ENCODE measurements around the gene IMMP2L. TPM values are rescaled to one million over a fixed set of nuclear protein-coding genes. Genes with fewer than 3 reads are reported as not detected.
"Not testable (repeated sequence)": the region's sequence is repeated elsewhere in the genome, so short reads cannot be mapped to it uniquely, and the experiment has no call there.

IMMP2L gene
- total RNA-seq, 1 donor from 2014 or later = 16.7 TPM

DNA sequence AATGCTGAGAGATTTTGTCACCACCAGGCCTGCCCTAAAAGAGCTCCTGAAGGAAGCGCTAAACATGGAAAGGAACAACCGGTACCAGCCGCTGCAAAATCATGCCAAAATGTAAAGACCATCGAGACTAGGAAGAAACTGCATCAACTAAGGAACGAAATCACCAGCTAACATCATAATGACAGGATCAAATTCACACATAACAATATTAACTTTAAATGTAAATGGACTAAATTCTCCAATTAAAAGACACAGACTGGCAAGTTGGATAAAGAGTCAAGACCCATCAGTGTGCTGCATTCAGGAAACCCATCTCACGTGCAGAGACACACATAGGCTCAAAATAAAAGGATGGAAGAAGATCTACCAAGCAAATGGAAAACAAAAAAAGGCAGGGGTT is 114.8 kb downstream of the IMMP2L start:
- H3K27ac Mint-ChIP-seq; H3K4me3 Mint-ChIP-seq; H3K27me3 Mint-ChIP-seq; DNase-seq; H3K4me1 Mint-ChIP-seq; intact Hi-C loops (cut with micrococcal nuclease); H3K9me3 Mint-ChIP-seq; H3K36me3 Mint-ChIP-seq (ENCODE audit: low read depth): not testable (repeated sequence)

GRCh38 chr7:111439977-111440376 is 122.3 kb downstream of the IMMP2L start:
- Mint-ChIP-seq H3K4me3 (no peak overlapping the region), H3K36me3 (ENCODE audit: low read depth) (no peaks in the 10 kb centered on the region), H3K27ac (no peak overlapping the region), H3K4me1 (no peaks in the 10 kb centered on the region), H3K9me3 (peaks cover 12% of the 10 kb centered on the region), H3K27me3 (no peaks in the 10 kb centered on the region)
- intact Hi-C loops (cut with micrococcal nuclease) = no loop called here
- DNase-seq = no peak

DNA sequence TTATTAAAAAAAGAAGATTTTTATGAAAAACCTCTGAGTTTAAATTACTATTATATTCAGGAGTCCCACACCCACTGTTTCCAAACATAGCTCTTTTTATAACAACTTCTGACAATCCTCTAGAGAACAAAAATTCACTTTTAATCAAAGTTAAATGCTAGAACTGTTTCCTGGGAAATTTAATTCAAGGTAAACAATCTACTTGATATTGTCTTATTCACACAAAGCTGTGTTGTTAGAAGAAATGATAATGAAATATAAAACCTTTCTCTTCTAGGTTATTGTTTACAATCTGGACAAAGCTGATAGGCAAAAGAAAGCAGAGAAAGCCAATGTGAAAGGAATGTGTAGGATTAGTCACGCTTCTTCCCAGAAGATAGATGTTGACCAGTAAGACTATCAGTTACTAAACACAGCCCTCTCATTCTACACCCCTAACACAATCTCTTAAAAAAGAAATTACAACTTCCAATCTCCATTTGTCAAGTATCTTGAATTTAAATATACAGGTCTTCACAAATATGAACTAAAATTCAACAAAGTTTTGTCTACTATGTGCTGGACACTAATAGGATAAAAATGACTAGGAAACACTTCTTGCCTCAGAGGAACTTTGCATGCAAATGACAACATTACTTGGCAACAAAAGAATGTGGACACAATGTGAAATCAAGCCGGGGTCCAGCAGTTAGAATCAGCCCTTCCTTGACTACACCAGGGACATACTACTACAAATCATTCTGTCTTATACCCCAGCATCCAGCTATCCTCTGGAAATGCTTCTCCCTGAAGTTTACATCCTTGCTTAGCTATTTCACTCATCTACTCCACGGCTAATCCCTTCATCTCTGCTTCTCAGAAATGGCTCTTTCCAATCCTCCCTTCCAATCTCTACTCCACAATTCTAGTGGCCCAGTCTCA is 123.7 kb downstream of the IMMP2L start:
- no peak overlapping the region for H3K4me3 Mint-ChIP-seq
- no peaks in the 10 kb centered on the region for H3K27me3 Mint-ChIP-seq
- DNase-seq = no peak
- H3K27ac Mint-ChIP-seq = no peak overlapping the region
- H3K9me3 Mint-ChIP-seq = peaks cover 16% of the 10 kb centered on the region
- no peaks in the 10 kb centered on the region for H3K4me1 Mint-ChIP-seq
- H3K36me3 Mint-ChIP-seq (ENCODE audit: low read depth) = no peaks in the 10 kb centered on the region
- intact Hi-C loops (cut with micrococcal nuclease) = no loop called here

- H3K27ac Mint-ChIP-seq = no peak overlapping the region
- peaks cover 22% of the 10 kb centered on the region for H3K9me3 Mint-ChIP-seq
- no peak overlapping the region for H3K4me3 Mint-ChIP-seq
- no peak for DNase-seq
- H3K27me3 Mint-ChIP-seq = no peaks in the 10 kb centered on the region
- H3K36me3 Mint-ChIP-seq (ENCODE audit: low read depth) = no peaks in the 10 kb centered on the region
- intact Hi-C loops (cut with micrococcal nuclease) = no loop called here
- no peaks in the 10 kb centered on the region for H3K4me1 Mint-ChIP-seq
These were observed 124.6 kb downstream of the IMMP2L start for GRCh38 chr7:111437736-111438135.

DNA sequence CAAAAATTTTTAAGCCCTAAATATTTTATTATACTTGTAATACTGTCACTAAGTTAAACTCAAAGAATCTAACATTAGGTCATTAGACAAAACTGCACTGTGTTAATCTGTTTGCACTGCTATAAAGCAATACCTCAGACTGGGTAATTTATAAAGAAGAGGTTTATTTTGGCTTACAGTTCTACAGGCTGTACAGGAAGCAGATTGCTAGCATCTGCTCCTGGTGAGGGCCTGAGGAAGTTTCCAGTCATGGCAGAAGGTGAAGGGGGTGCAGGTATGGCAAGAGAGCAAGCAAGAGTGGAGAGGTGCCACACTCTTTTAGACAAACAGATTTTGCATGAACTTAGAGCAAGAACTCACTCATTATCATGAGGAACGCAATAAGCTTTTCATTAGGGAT is 125.7 kb downstream of the IMMP2L start:
- DNase-seq = no peak
- Mint-ChIP-seq H3K4me3 (no peak overlapping the region), H3K36me3 (ENCODE audit: low read depth) (no peaks in the 10 kb centered on the region), H3K4me1 (no peaks in the 10 kb centered on the region), H3K9me3 (peaks cover 25% of the 10 kb centered on the region), H3K27ac (no peak overlapping the region), H3K27me3 (no peaks in the 10 kb centered on the region)
- intact Hi-C loops (cut with micrococcal nuclease) = no loop called here

DNA sequence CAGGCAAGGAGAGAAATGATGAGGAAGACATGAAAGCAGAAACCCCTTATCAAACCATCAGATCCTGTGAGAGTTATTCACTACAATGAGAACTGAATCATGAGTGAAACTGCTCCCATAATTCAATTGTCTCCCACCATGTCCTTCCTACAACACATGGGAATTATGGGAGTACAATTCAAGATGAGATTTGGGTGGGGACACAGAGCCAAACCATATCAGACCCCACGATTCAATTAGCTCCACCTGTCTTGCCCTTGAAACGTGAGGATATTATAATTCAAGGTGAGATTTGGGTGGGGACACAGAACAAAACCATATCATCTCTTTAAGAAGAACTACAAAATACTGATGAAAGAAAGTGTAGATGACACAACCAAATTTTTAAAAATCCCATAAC is 128.9 kb downstream of the IMMP2L start:
- Mint-ChIP-seq H3K4me3 (no peak overlapping the region), H3K36me3 (ENCODE audit: low read depth) (no peaks in the 10 kb centered on the region), H3K4me1 (no peaks in the 10 kb centered on the region), H3K27me3 (no peaks in the 10 kb centered on the region), H3K27ac (no peak overlapping the region), H3K9me3 (peaks cover 18% of the 10 kb centered on the region)
- intact Hi-C loops (cut with micrococcal nuclease) = no loop called here
- no peak for DNase-seq

GRCh38 chr7:111429781-111430180 is 132.5 kb downstream of the IMMP2L start:
- no peak overlapping the region for H3K27ac Mint-ChIP-seq
- H3K36me3 Mint-ChIP-seq (ENCODE audit: low read depth) = no peaks in the 10 kb centered on the region
- H3K4me1 Mint-ChIP-seq = no peaks in the 10 kb centered on the region
- H3K27me3 Mint-ChIP-seq = no peaks in the 10 kb centered on the region
- H3K4me3 Mint-ChIP-seq = no peak overlapping the region
- DNase-seq = no peak
- intact Hi-C loops (cut with micrococcal nuclease) = no loop called here
- H3K9me3 Mint-ChIP-seq = peaks cover 11% of the 10 kb centered on the region

- Mint-ChIP-seq H3K36me3 (ENCODE audit: low read depth) (no peaks in the 10 kb centered on the region), H3K4me1 (no peaks in the 10 kb centered on the region), H3K27ac (no peak overlapping the region), H3K27me3 (no peaks in the 10 kb centered on the region), H3K9me3 (peaks cover 7% of the 10 kb centered on the region), H3K4me3 (no peak overlapping the region)
- no peak for DNase-seq
- intact Hi-C loops (cut with micrococcal nuclease) = no loop called here
These were observed 137.5 kb downstream of the IMMP2L start for GRCh38 chr7:111424768-111425167.

DNA sequence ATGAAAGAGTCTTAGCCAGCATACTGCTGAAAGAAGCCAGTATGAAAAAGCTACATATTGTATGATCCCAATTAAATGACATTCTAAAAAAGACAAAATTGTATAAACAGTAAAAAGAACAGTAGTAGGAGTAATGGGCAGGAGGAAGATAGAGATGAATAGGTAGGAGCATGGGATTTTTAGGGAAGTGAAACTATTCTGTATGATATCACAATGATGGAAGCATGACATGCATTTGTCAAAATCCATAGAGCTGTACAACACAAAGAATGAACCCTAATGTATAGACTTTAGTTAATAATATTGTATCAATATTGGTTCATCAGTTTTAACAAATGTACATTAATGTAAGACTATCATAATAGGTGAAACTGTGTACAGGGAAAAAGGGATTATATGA is 147.9 kb downstream of the IMMP2L start:
- no peak overlapping the region for H3K27ac Mint-ChIP-seq
- H3K4me3 Mint-ChIP-seq = no peak overlapping the region
- H3K27me3 Mint-ChIP-seq = no peaks in the 10 kb centered on the region
- H3K4me1 Mint-ChIP-seq = no peaks in the 10 kb centered on the region
- intact Hi-C loops (cut with micrococcal nuclease) = no loop called here
- no peak for DNase-seq
- H3K9me3 Mint-ChIP-seq = no peaks in the 10 kb centered on the region
- H3K36me3 Mint-ChIP-seq (ENCODE audit: low read depth) = no peaks in the 10 kb centered on the region

GRCh38 chr7:111413739-111414138 is 148.6 kb downstream of the IMMP2L start:
- Mint-ChIP-seq H3K9me3 (no peaks in the 10 kb centered on the region), H3K36me3 (ENCODE audit: low read depth) (no peaks in the 10 kb centered on the region), H3K4me1 (no peaks in the 10 kb centered on the region), H3K4me3 (no peak overlapping the region), H3K27ac (no peak overlapping the region), H3K27me3 (no peaks in the 10 kb centered on the region)
- intact Hi-C loops (cut with micrococcal nuclease) = no loop called here
- no peak for DNase-seq

GRCh38 chr7:111410899-111411298 is 151.4 kb downstream of the IMMP2L start:
- Mint-ChIP-seq H3K27ac (no peak overlapping the region), H3K36me3 (ENCODE audit: low read depth) (no peaks in the 10 kb centered on the region), H3K4me3 (no peak overlapping the region), H3K4me1 (no peaks in the 10 kb centered on the region), H3K27me3 (no peaks in the 10 kb centered on the region), H3K9me3 (no peaks in the 10 kb centered on the region)
- DNase-seq = no peak
- intact Hi-C loops (cut with micrococcal nuclease) = no loop called here

DNA sequence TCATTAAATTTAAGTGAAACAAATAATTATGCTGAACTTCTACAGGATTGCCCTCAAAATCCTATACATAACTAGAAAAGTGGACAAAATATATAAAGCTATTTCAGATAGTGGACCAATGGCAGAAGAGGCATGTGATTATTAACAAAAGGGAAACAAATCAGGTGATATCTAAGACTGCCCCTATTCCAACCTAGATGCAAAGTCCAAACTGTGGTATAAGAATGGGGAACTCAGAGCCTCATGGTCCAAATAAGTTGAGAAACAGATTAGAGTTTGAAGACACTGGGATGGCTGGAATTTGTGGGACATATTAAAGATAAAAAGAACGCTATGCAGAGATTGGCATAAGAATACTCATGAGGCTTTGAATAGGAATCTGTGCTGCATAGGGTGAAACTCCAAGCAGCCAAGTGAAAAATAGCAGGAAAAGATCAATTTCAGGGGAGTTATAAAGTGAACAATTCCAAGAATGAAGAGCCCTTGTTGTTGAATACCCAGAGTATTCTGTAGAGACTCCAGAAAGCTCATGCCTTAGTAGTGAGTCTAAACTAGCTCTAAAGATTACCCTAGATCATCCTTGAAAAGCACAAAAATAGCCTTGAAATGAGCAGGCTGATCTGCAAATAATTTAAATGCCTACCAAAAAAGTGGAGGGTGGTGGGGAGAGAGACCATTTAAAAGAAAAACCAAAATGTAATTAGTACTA is 152.4 kb downstream of the IMMP2L start:
- no peak for DNase-seq
- intact Hi-C loops (cut with micrococcal nuclease) = no loop called here
- no peaks in the 10 kb centered on the region for H3K9me3 Mint-ChIP-seq
- H3K4me3 Mint-ChIP-seq = no peak overlapping the region
- H3K27me3 Mint-ChIP-seq = no peaks in the 10 kb centered on the region
- H3K4me1 Mint-ChIP-seq = no peaks in the 10 kb centered on the region
- no peaks in the 10 kb centered on the region for H3K36me3 Mint-ChIP-seq (ENCODE audit: low read depth)
- H3K27ac Mint-ChIP-seq = no peak overlapping the region

GRCh38 chr7:111408724-111409123 is 153.6 kb downstream of the IMMP2L start:
- Mint-ChIP-seq H3K9me3 (no peaks in the 10 kb centered on the region), H3K4me1 (no peaks in the 10 kb centered on the region), H3K36me3 (ENCODE audit: low read depth) (no peaks in the 10 kb centered on the region), H3K27ac (no peak overlapping the region), H3K27me3 (no peaks in the 10 kb centered on the region), H3K4me3 (no peak overlapping the region)
- intact Hi-C loops (cut with micrococcal nuclease) = no loop called here
- no peak for DNase-seq

DNA sequence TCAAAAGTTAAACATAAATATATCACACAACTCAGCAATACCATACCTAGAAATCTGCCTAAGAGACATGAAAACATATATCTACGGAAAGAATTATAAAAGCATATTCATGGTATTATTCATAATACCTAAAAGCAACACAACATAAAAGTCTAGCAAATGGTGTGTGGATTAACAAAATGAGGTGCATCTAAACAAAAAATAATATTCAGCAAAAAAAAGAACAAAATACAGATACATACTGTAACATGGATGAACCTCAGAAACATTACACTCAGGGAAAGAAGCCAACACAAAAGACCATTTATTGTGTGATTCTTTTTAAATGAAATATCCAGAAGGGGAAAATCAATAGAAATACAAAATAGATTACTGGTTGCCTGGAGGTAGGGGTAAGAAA is 155.0 kb downstream of the IMMP2L start:
- H3K36me3 Mint-ChIP-seq (ENCODE audit: low read depth) = no peaks in the 10 kb centered on the region

More for the DNA sequence above, 155.0 kb downstream of the IMMP2L start:
- no peak overlapping the region for H3K4me3 Mint-ChIP-seq
- no peak for DNase-seq
- H3K9me3 Mint-ChIP-seq = no peaks in the 10 kb centered on the region
- no peak overlapping the region for H3K27ac Mint-ChIP-seq
- no peaks in the 10 kb centered on the region for H3K27me3 Mint-ChIP-seq
- intact Hi-C loops (cut with micrococcal nuclease) = no loop called here
- no peaks in the 10 kb centered on the region for H3K4me1 Mint-ChIP-seq

Data from activated CD4-positive, alpha-beta T cell treated with anti-CD3 and anti-CD28 coated beads, Interleukin-2, amount 10 ng/mL, durations not matched to agents 24 days and 14 days (primary cell).